SIG-M5 treated with dmso at 0.1 percent for 504 hours (cell line): ENCODE data around the gene NOS1.
A peak's percentile ranks its signal among the peaks of the same experiment; 100 is the strongest.

ENCODE experiments used
- DNase-seq: peaks from one replicate; lab custom pipeline; 2025; ENCODE audit not compliant: unreplicated experiment; lab: John Stamatoyannopoulos, UW

NOS1 gene

GRCh38 chr12:117363953-117364486, 2.6 kb upstream of the NOS1 start:
- no peak for DNase-seq

GRCh38 chr12:117363056-117363662, 1.7 kb upstream of the NOS1 start:
- no peak for DNase-seq

GRCh38 chr12:117362391-117362790, 965 bp upstream of the NOS1 start:
- DNase-seq, result no peak

- DNase-seq, result no peak
These were observed 479 bp upstream of the NOS1 start for GRCh38 chr12:117361905-117362304.

GRCh38 chr12:117360551-117361346, 677 bp downstream of the NOS1 start:
- no peak for DNase-seq

- DNase-seq, result no peak
These were observed 1.2 kb downstream of the NOS1 start for GRCh38 chr12:117360222-117360550.

- no peak for DNase-seq
These were observed 2.2 kb downstream of the NOS1 start for GRCh38 chr12:117359029-117359845.

- no peak for DNase-seq
These were observed 5.4 kb downstream of the NOS1 start for GRCh38 chr12:117356048-117356447.

- no peak for DNase-seq
These were observed 8.5 kb downstream of the NOS1 start for GRCh38 chr12:117352883-117353282.

- DNase-seq, result no peak
These were observed 9.2 kb downstream of the NOS1 start for GRCh38 chr12:117352206-117352605.

- no peak for DNase-seq
These were observed 11.3 kb downstream of the NOS1 start for GRCh38 chr12:117350140-117350539.

GRCh38 chr12:117347588-117347987, 13.8 kb downstream of the NOS1 start:
- DNase-seq, result no peak

GRCh38 chr12:117344716-117345115, 16.7 kb downstream of the NOS1 start:
- DNase-seq, result no peak

- DNase-seq, result no peak
These were observed 17.6 kb downstream of the NOS1 start for GRCh38 chr12:117343849-117344248.

- no peak for DNase-seq
These were observed 18.1 kb downstream of the NOS1 start for GRCh38 chr12:117343296-117343695.

- DNase-seq, result peak; percentile 44
These were observed 18.7 kb downstream of the NOS1 start for GRCh38 chr12:117342682-117343081.

- no peak for DNase-seq
These were observed 19.2 kb downstream of the NOS1 start for GRCh38 chr12:117342247-117342646.

- DNase-seq, result no peak
These were observed 22.3 kb downstream of the NOS1 start for GRCh38 chr12:117339104-117339503.

GRCh38 chr12:117334855-117335587, 26.4 kb downstream of the NOS1 start:
- DNase-seq, result no peak

GRCh38 chr12:117334051-117334450, 27.4 kb downstream of the NOS1 start:
- no peak for DNase-seq

GRCh38 chr12:117333331-117333881, 28.0 kb downstream of the NOS1 start:
- DNase-seq, result peak; percentile 94
